SK-N-SH (cell line): ENCODE measurements around the gene TUBB1. TPM values are rescaled to one million over a fixed set of nuclear protein-coding genes. Genes with fewer than 3 reads are reported as not detected.

ENCODE experiments used
- CTCF ChIA-PET: fragments of 300-600, 350-600 bp; formaldehyde crosslinking; extraction: SDS; loops from one replicate; lab custom pipeline; 2021; lab: Yijun Ruan, JAX
- POLR2A ChIA-PET: fragments of 350-600 bp; sonication (Branson Sonifier 250); formaldehyde crosslinking; extraction: SDS; loops from one replicate; lab custom pipeline; 2020; ENCODE audit warnings: antibody characterized with exemption, inconsistent platforms; lab: Yijun Ruan, JAX
- DNase-seq: peaks from one replicate; pipeline ENCODE4 v3.0.0; 2012
- H2AFZ ChIP-seq: fragments of 200-600 bp; sonication (generic); 2 replicates; pipeline ENCODE4 v1.8.1; 2016; ENCODE audit warnings: antibody characterized with exemption, mild to moderate bottlenecking, low read depth
- H3F3A ChIP-seq: fragments of 200-600 bp; sonication (generic); replicated peaks from 2 replicates; pipeline ENCODE3; 2016; ENCODE audit warnings: antibody characterized with exemption, mild to moderate bottlenecking; ENCODE audit not compliant: insufficient read depth
- H3K27ac ChIP-seq, 2 experiments: fragments of 200-500 bp in 1 of 2; fragments of 200-600 bp in 1 of 2; sonication (Bioruptor generic) in 1 of 2; sonication (generic), shearing (Covaris generic) in 1 of 2; 2 replicates each; pipeline versions ENCODE4 v1.5.1 to v1.6.1; 2014 to 2016; ENCODE audit warnings: low read depth in 2 of 2, inconsistent platforms in 1 of 2, low read length in 1 of 2, mild to moderate bottlenecking in 1 of 2, mixed read lengths in 1 of 2
- H3K27me3 ChIP-seq: fragments of 200-600 bp; sonication (generic), shearing (Covaris generic); 2 replicates; pipeline ENCODE4 v1.6.1; 2016; ENCODE audit warnings: mixed run types; ENCODE audit not compliant: insufficient read depth
- H3K36me3 ChIP-seq, 2 experiments: fragments of 200-500 bp in 1 of 2; fragments of 200-600 bp in 1 of 2; sonication (Bioruptor generic) in 1 of 2; sonication (generic) in 1 of 2; replicated peaks in 1 of 2; 2 replicates each; pipeline versions ENCODE3 to v1.5.1; 2014 to 2016; ENCODE audit warnings: low read length in 1 of 2, mild to moderate bottlenecking in 1 of 2; ENCODE audit not compliant: insufficient read depth in 2 of 2, control insufficient read depth in 1 of 2
- H3K4me1 ChIP-seq, 2 experiments: fragments of 200-500 bp in 1 of 2; fragments of 200-600 bp in 1 of 2; sonication (Bioruptor generic) in 1 of 2; sonication (generic), shearing (Covaris generic) in 1 of 2; 2 replicates each; pipeline versions ENCODE4 v1.5.1 to v1.6.1; 2014 to 2016; ENCODE audit warnings: low read depth in 1 of 2, low read length in 1 of 2, mixed run types in 1 of 2; ENCODE audit not compliant: insufficient read depth in 2 of 2, control insufficient read depth in 1 of 2
- H3K4me2 ChIP-seq: fragments of 200-600 bp; sonication (generic), shearing (Covaris generic); 2 replicates; pipeline ENCODE4 v1.6.1; 2017; ENCODE audit warnings: mixed run types
- H3K4me3 ChIP-seq, 2 experiments: fragments of 200-500 bp in 1 of 2; fragments of 200-600 bp in 1 of 2; sonication (Bioruptor generic) in 1 of 2; sonication (generic), shearing (Covaris generic) in 1 of 2; 2 replicates each; pipeline versions ENCODE4 v1.5.1 to v1.8.1; 2014 to 2016; ENCODE audit warnings: low read depth in 2 of 2, inconsistent platforms in 1 of 2, low read length in 1 of 2, mild to moderate bottlenecking in 1 of 2, mixed read lengths in 1 of 2, moderate library complexity in 1 of 2
- H3K79me2 ChIP-seq: fragments of 200-600 bp; sonication (generic); 2 replicates; pipeline ENCODE4 v1.8.1; 2017; ENCODE audit warnings: mild to moderate bottlenecking; ENCODE audit not compliant: insufficient read depth
- H3K9ac ChIP-seq: fragments of 200-600 bp; sonication (generic); 2 replicates; pipeline ENCODE4 v1.6.1; 2017; ENCODE audit warnings: mixed run types
- H3K9me2 ChIP-seq: fragments of 200-600 bp; sonication (generic); 2 replicates; pipeline ENCODE4 v1.6.1; 2017; ENCODE audit warnings: mixed run types
- H3K9me3 ChIP-seq: fragments of 200-600 bp; sonication (generic); 2 replicates; pipeline ENCODE4 v1.6.1; 2017; ENCODE audit warnings: mixed run types, mild to moderate bottlenecking, moderate library complexity
- H4K20me1 ChIP-seq: fragments of 200-600 bp; sonication (generic); 2 replicates; pipeline ENCODE4 v1.6.1; 2017; ENCODE audit warnings: mild to moderate bottlenecking, mixed run types; ENCODE audit not compliant: insufficient read depth
- CHD2 ChIP-seq: fragments of 150-350 bp; IDR thresholded peaks from 2 replicates; pipeline ENCODE4 v1.6.1; 2018; ENCODE audit warnings: low read length; ENCODE audit not compliant: partially characterized antibody
- CTCF ChIP-seq: fragments of 200-600 bp; sonication (generic); IDR thresholded peaks from 2 replicates; pipeline ENCODE4 v1.6.1; 2017; ENCODE audit warnings: antibody characterized with exemption, mild to moderate bottlenecking, moderate library complexity
- ELF1 ChIP-seq: IDR thresholded peaks from 2 replicates; pipeline ENCODE4 v1.4.0; 2012
- EP300 ChIP-seq, 2 experiments: IDR thresholded peaks; 2 replicates each; pipeline versions ENCODE4 v1.4.0 to v1.6.1; 2012; ENCODE audit warnings: borderline replicate concordance in 1 of 2, low read depth in 1 of 2, low read length in 1 of 2
- FOSL2 ChIP-seq: IDR thresholded peaks from 2 replicates; pipeline ENCODE4 v1.4.0; 2012; ENCODE audit warnings: low read depth, mild to moderate bottlenecking, moderate library complexity, borderline replicate concordance
- FOXM1 ChIP-seq: IDR thresholded peaks from 2 replicates; pipeline ENCODE4 v1.4.0; 2012; ENCODE audit warnings: low read depth, mild to moderate bottlenecking
- GABPA ChIP-seq: IDR thresholded peaks from 2 replicates; pipeline ENCODE4 v1.4.0; 2012; ENCODE audit warnings: low read depth, mild to moderate bottlenecking
- IRF3 ChIP-seq: fragments of 150-350 bp; IDR thresholded peaks from 2 replicates; pipeline ENCODE4 v1.6.1; 2016; ENCODE audit warnings: mild to moderate bottlenecking, low read depth, low read length
- JUND ChIP-seq: IDR thresholded peaks from 2 replicates; pipeline ENCODE4 v1.4.0; 2012
- MEF2A ChIP-seq: IDR thresholded peaks from 2 replicates; pipeline ENCODE4 v1.4.0; 2012; ENCODE audit warnings: low read depth, borderline replicate concordance
- MXI1 ChIP-seq: IDR thresholded peaks from 2 replicates; pipeline ENCODE4 v1.6.1; 2012; ENCODE audit warnings: mild to moderate bottlenecking, low read depth, low read length, improper control_type of control experiment
- NFIC ChIP-seq: IDR thresholded peaks from 2 replicates; pipeline ENCODE4 v1.4.0; 2012; ENCODE audit warnings: borderline replicate concordance
- POLR2AphosphoS5 ChIP-seq: IDR thresholded peaks from 2 replicates; pipeline ENCODE4 v1.6.1; 2012; ENCODE audit warnings: low read depth, low read length
- RAD21 ChIP-seq: IDR thresholded peaks from 2 replicates; pipeline ENCODE4 v1.6.1; 2012; ENCODE audit warnings: mild to moderate bottlenecking, low read length
- RXRA ChIP-seq: IDR thresholded peaks from 2 replicates; pipeline ENCODE4 v1.4.0; 2012; ENCODE audit warnings: low read depth, mild to moderate bottlenecking, borderline replicate concordance
- SMC3 ChIP-seq: IDR thresholded peaks from 2 replicates; pipeline ENCODE4 v1.6.1; 2012; ENCODE audit warnings: low read depth, low read length, improper control_type of control experiment
- TCF12 ChIP-seq: IDR thresholded peaks from 2 replicates; pipeline ENCODE4 v1.4.0; 2012
- USF1 ChIP-seq: IDR thresholded peaks from 2 replicates; pipeline ENCODE4 v1.4.0; 2012; ENCODE audit warnings: low read depth, borderline replicate concordance
- USF2 ChIP-seq: fragments of 150-350 bp; IDR thresholded peaks from 2 replicates; pipeline ENCODE4 v1.6.1; 2017; ENCODE audit warnings: antibody characterized with exemption, low read length, low read depth, borderline replicate concordance
- YY1 ChIP-seq: IDR thresholded peaks from 2 replicates; pipeline ENCODE4 v1.4.0; 2012; ENCODE audit warnings: low read depth, mild to moderate bottlenecking
- WGBS: methylation state at CpG from one replicate; pipeline ENCODE4 v1.1.6; 2017; ENCODE audit warnings: low lambda C conversion rate; 5-methylcytosine and 5-hydroxymethylcytosine counted together
- polyA plus RNA-seq, 3 experiments: library from polyadenylated mRNA; depleted of rRNA; stranded (reverse); fragments of >200 nt; gene quantifications; 2 replicates each; pipeline ENCODE4 v1.2.3, GENCODE V29; 2012

TUBB1 gene
- polyA plus RNA-seq, 1 of the 3 experiments (the other 2 are of a cell fraction): not detected

GRCh38 chr20:58995461-58996225, 23.6 kb upstream of the TUBB1 start:
- Histone ChIP-seq H3K27ac (no peak overlapping the region), H3K4me2 (no peak overlapping the region), H3K4me3 (no peak overlapping the region), H2AFZ (no peak overlapping the region), H3K9ac (no peak overlapping the region), H3K79me2 (no peaks in the 10 kb centered on the region), H3K4me1 (no peaks in the 10 kb centered on the region; a peak in 1 of 4 replicates), H3K36me3 (peaks cover 29 to 46% of the 10 kb centered on the region in 2 experiments), H4K20me1 (no peaks in the 10 kb centered on the region)
- 92% methylated on average over 18 of the region's 18 CpGs for WGBS
- POLR2A ChIA-PET: no interaction called here
- TF ChIP-seq CTCF (no peak), FOSL2 (no peak), CHD2 (no peak), USF1 (no peak), NFIC (no peak), RXRA (no peak), IRF3 (no peak), MXI1 (no peak), SMC3 (no peak), MEF2A (no peak), TCF12 (no peak), ELF1 (no peak), GABPA (no peak), JUND (no peak), RAD21 (no peak), POLR2AphosphoS5 (no peak), FOXM1 (no peak), EP300 (IDR thresholded peaks at IDR 0.05; ENCODE audit: borderline replicate concordance in 1 of 2, low read depth in 1 of 2, low read length in 1 of 2) (no peak), YY1 (no peak), USF2 (no peak)
- TF ChIP-seq, all 33 proteins: peak for 0
- no peaks in the 10 kb centered on the region for H3F3A ChIP-seq
- CTCF ChIA-PET: interaction anchor here (1.5 kb wide), 1 partner anchor 13 kb away, joined by 5 read pairs; no protein-coding TSS in a partner anchor
- no peaks in the 10 kb centered on the region for H3K9me3 ChIP-seq
- H3K9me2 ChIP-seq: no peaks in the 10 kb centered on the region
- no peaks in the 10 kb centered on the region for H3K27me3 ChIP-seq
- DNase-seq: no peak
